Subcutaneous abdominal adipose tissue (tissue), 5 donors: ENCODE results near the gene OXCT2.
"Not testable (repeated sequence)": the region's sequence is repeated elsewhere in the genome, so short reads cannot be mapped to it uniquely, and the experiment has no call there.

Source experiments
- H3K27ac ChIP-seq: one replicate; pipeline ENCODE4 v1.7.0; 2013; ENCODE audit warnings: low read depth, mild to moderate bottlenecking, inconsistent platforms, low read length, moderate library complexity
- H3K27me3 ChIP-seq, 5 donors: one replicate each; pipeline ENCODE4 v1.7.0; 2013; ENCODE audit warnings: low read length in 5 of 5, inconsistent platforms in 1 of 5; ENCODE audit not compliant: control insufficient read depth in 5 of 5, insufficient read depth in 4 of 5
- H3K36me3 ChIP-seq, 5 donors: one replicate each; pipeline ENCODE4 v1.7.0; 2013; ENCODE audit warnings: low read length in 5 of 5; ENCODE audit not compliant: control insufficient read depth in 5 of 5, insufficient read depth in 5 of 5
- H3K4me1 ChIP-seq, 5 donors: one replicate each; pipeline ENCODE4 v1.7.0; 2013; ENCODE audit warnings: low read length in 5 of 5, mild to moderate bottlenecking in 3 of 5, moderate library complexity in 1 of 5; ENCODE audit not compliant: control insufficient read depth in 5 of 5, insufficient read depth in 5 of 5
- H3K4me3 ChIP-seq, 5 donors: one replicate each; pipeline ENCODE4 v1.7.0; 2013; ENCODE audit warnings: low read length in 5 of 5, low read depth in 1 of 5
- H3K9ac ChIP-seq, 5 donors: one replicate each; pipeline ENCODE4 v1.7.0; 2013; ENCODE audit warnings: low read length in 5 of 5, mild to moderate bottlenecking in 4 of 5, moderate library complexity in 3 of 5
- H3K9me3 ChIP-seq, 5 donors: one replicate each; pipeline ENCODE4 v1.7.0; 2013; ENCODE audit warnings: low read length in 5 of 5; ENCODE audit not compliant: control insufficient read depth in 5 of 5
- donor health status: healthy.
- donor health status: healthy.
- donor health status: healthy.
- donor health status: healthy.
- donor health status: healthy.

Gene OXCT2

GRCh38 chr1:39800471-39800835, 29.3 kb upstream of the OXCT2 start:
- Histone ChIP-seq H3K4me3 (no peak overlapping the region), H3K27me3 (no peaks in the 10 kb centered on the region), H3K27ac (no peak overlapping the region), H3K9me3 (peaks cover 0 to 4% (median 0%) of the 10 kb centered on the region in 5 donors), H3K36me3 (no peaks in the 10 kb centered on the region), H3K4me1 (peaks cover 0 to 12% (median 4%) of the 10 kb centered on the region in 5 donors), H3K9ac (no peak overlapping the region)

- peak overlapping the region in 1 of 5 donors; percentile 42 for H3K4me3 ChIP-seq
- H3K9ac ChIP-seq = no peak overlapping the region
- H3K27me3 ChIP-seq = no peaks in the 10 kb centered on the region
- H3K36me3 ChIP-seq = no peaks in the 10 kb centered on the region
- no peak overlapping the region for H3K27ac ChIP-seq
- H3K9me3 ChIP-seq = no peaks in the 10 kb centered on the region
- peaks cover 0 to 12% (median 4%) of the 10 kb centered on the region in 5 donors for H3K4me1 ChIP-seq
Observed at GRCh38 chr1:39799770-39800470, 28.8 kb upstream of the OXCT2 start.

- peak overlapping the region in 1 of 5 donors; percentile 47 for H3K9ac ChIP-seq
- peaks cover 0 to 12% (median 4%) of the 10 kb centered on the region in 5 donors for H3K4me1 ChIP-seq
- peak overlapping the region in 3 of 5 donors; percentile 11 to 42 (median 19) for H3K4me3 ChIP-seq
- H3K27me3 ChIP-seq, H3K9me3 ChIP-seq, H3K27ac ChIP-seq, H3K36me3 ChIP-seq: not testable (repeated sequence)
Observed at GRCh38 chr1:39798859-39799769, 28.0 kb upstream of the OXCT2 start.

GRCh38 chr1:39795651-39796050, 24.5 kb upstream of the OXCT2 start:
- H3K36me3 ChIP-seq = no peaks in the 10 kb centered on the region
- peaks cover 0 to 12% (median 4%) of the 10 kb centered on the region in 5 donors for H3K4me1 ChIP-seq

GRCh38 chr1:39791838-39792237, 20.7 kb upstream of the OXCT2 start:
- H3K4me1 ChIP-seq = peaks cover 0 to 14% (median 6%) of the 10 kb centered on the region in 5 donors
- H3K9ac ChIP-seq = no peak overlapping the region
- no peak overlapping the region for H3K27ac ChIP-seq
- no peaks in the 10 kb centered on the region for H3K36me3 ChIP-seq
- H3K9me3 ChIP-seq = no peaks in the 10 kb centered on the region
- no peak overlapping the region for H3K4me3 ChIP-seq
- H3K27me3 ChIP-seq = peaks cover 3 to 25% (median 21%) of the 10 kb centered on the region in 5 donors

More at GRCh38 chr1:39795651-39796050, 24.5 kb upstream of the OXCT2 start:
- no peaks in the 10 kb centered on the region for H3K9me3 ChIP-seq
- peaks cover 0 to 6% (median 3%) of the 10 kb centered on the region in 5 donors for H3K27me3 ChIP-seq
- no peak overlapping the region for H3K4me3 ChIP-seq
- no peak overlapping the region for H3K9ac ChIP-seq
- no peak overlapping the region for H3K27ac ChIP-seq

- Histone ChIP-seq H3K4me1 (peaks cover 0 to 14% (median 6%) of the 10 kb centered on the region in 5 donors), H3K9ac (no peak overlapping the region), H3K4me3 (peak overlapping the region in 3 of 5 donors; percentile 47 to 69 (median 51)), H3K9me3 (no peaks in the 10 kb centered on the region), H3K27me3 (peaks cover 3 to 30% (median 22%) of the 10 kb centered on the region in 5 donors), H3K27ac (no peak overlapping the region), H3K36me3 (no peaks in the 10 kb centered on the region)
Observed at GRCh38 chr1:39789571-39790110, 18.5 kb upstream of the OXCT2 start.

- Histone ChIP-seq H3K9me3 (no peaks in the 10 kb centered on the region), H3K36me3 (no peaks in the 10 kb centered on the region), H3K9ac (no peak within 1 kb of the TSS), H3K27ac (no peak within 1 kb of the TSS), H3K4me3 (peak within 1 kb of the TSS in 4 of 5 donors; percentile 32 to 69 (median 49)), H3K4me1 (peaks cover 0 to 14% (median 6%) of the 10 kb centered on the region in 5 donors), H3K27me3 (peaks cover 3 to 30% (median 22%) of the 10 kb centered on the region in 5 donors)
Observed at GRCh38 chr1:39788758-39789570, 17.8 kb upstream of the OXCT2 start, which contains the start of gene BMP8B. Gene BMP8B, minus strand, starts transcription at chr1:39788865. Its CDS starts 380 bp downstream, at chr1:39788485.

- Histone ChIP-seq H3K27ac (no peak overlapping the region), H3K27me3 (peaks cover 3 to 30% (median 22%) of the 10 kb centered on the region in 5 donors), H3K4me3 (peak overlapping the region in 3 of 5 donors; percentile 47 to 69 (median 51)), H3K4me1 (peaks cover 0 to 14% (median 6%) of the 10 kb centered on the region in 5 donors), H3K9ac (no peak overlapping the region), H3K36me3 (no peaks in the 10 kb centered on the region), H3K9me3 (no peaks in the 10 kb centered on the region)
Observed at GRCh38 chr1:39788426-39788757, 17.2 kb upstream of the OXCT2 start.

GRCh38 chr1:39787964-39788363, 16.8 kb upstream of the OXCT2 start:
- peaks cover 3 to 30% (median 22%) of the 10 kb centered on the region in 5 donors for H3K27me3 ChIP-seq
- peaks cover 0 to 14% (median 6%) of the 10 kb centered on the region in 5 donors for H3K4me1 ChIP-seq
- not testable (repeated sequence) for H3K27ac ChIP-seq, H3K4me3 ChIP-seq, H3K9ac ChIP-seq, H3K9me3 ChIP-seq, H3K36me3 ChIP-seq
